Measurements from ENCODE around the gene SLC12A8. TPM values are rescaled to one million over a fixed set of nuclear protein-coding genes. Genes with fewer than 3 reads are reported as not detected.

Gene SLC12A8
- total RNA-seq, 4 donors from 2014 or later: 0.26 to 4.7 (median 0.58) TPM; not detected in 1

- TF ChIP-seq CTCF (IDR thresholded peaks at IDR 0.05): no peak
- TF ChIP-seq POLR2A (IDR thresholded peaks at IDR 0.05): no peak
- no peak for DNase-seq
- no peak overlapping the region for H3K4me3 ChIP-seq
- no peaks in the 10 kb centered on the region for H3K9me3 ChIP-seq
- H3K36me3 ChIP-seq: no peaks in the 10 kb centered on the region
- no peak overlapping the region for H3K27ac ChIP-seq
- intact Hi-C loops (cut with DNase I; ENCODE audit: low total_unique reads): no loop called here
- H3K27me3 ChIP-seq: no peaks in the 10 kb centered on the region
- peaks cover 0 to 6% of the 10 kb centered on the region in 2 donors for H3K4me1 ChIP-seq
Observed at GRCh38 chr3:125143982-125144652, 68.4 kb downstream of the SLC12A8 start.

GRCh38 chr3:125143538-125143937, 69.0 kb downstream of the SLC12A8 start:
- intact Hi-C loops (cut with DNase I; ENCODE audit: low total_unique reads): no loop called here
- DNase-seq: no peak

GRCh38 chr3:125142940-125143339, 69.6 kb downstream of the SLC12A8 start:
- DNase-seq: no peak
- H3K27ac ChIP-seq: no peak overlapping the region
- no peak for TF ChIP-seq POLR2A (IDR thresholded peaks at IDR 0.05)
- no peak for TF ChIP-seq CTCF (IDR thresholded peaks at IDR 0.05)
- no peaks in the 10 kb centered on the region for H3K9me3 ChIP-seq
- H3K27me3 ChIP-seq: no peaks in the 10 kb centered on the region
- H3K36me3 ChIP-seq: no peaks in the 10 kb centered on the region
- intact Hi-C loops (cut with DNase I; ENCODE audit: low total_unique reads): no loop called here
- H3K4me3 ChIP-seq: no peak overlapping the region
- peaks cover 0 to 4% of the 10 kb centered on the region in 2 donors for H3K4me1 ChIP-seq

More at GRCh38 chr3:125143538-125143937, 69.0 kb downstream of the SLC12A8 start:
- Histone ChIP-seq H3K4me1 (peaks cover 0 to 4% of the 10 kb centered on the region in 2 donors), H3K27ac (no peak overlapping the region), H3K27me3 (no peaks in the 10 kb centered on the region), H3K36me3 (no peaks in the 10 kb centered on the region), H3K4me3 (no peak overlapping the region), H3K9me3 (no peaks in the 10 kb centered on the region)
- no peak for TF ChIP-seq CTCF (IDR thresholded peaks at IDR 0.05)
- no peak for TF ChIP-seq POLR2A (IDR thresholded peaks at IDR 0.05)

GRCh38 chr3:125142420-125142778, 70.1 kb downstream of the SLC12A8 start:
- DNase-seq: no peak
- H3K27me3 ChIP-seq: no peaks in the 10 kb centered on the region
- no peaks in the 10 kb centered on the region for H3K36me3 ChIP-seq
- H3K9me3 ChIP-seq: no peaks in the 10 kb centered on the region
- intact Hi-C loops (cut with DNase I; ENCODE audit: low total_unique reads): no loop called here
- H3K4me3 ChIP-seq: no peak overlapping the region
- TF ChIP-seq CTCF (IDR thresholded peaks at IDR 0.05) (no peak), POLR2A (IDR thresholded peaks at IDR 0.05) (no peak)
- peaks cover 0 to 6% of the 10 kb centered on the region in 2 donors for H3K4me1 ChIP-seq
- peak overlapping the region in 1 of 2 donors; percentile 38 for H3K27ac ChIP-seq

DNA sequence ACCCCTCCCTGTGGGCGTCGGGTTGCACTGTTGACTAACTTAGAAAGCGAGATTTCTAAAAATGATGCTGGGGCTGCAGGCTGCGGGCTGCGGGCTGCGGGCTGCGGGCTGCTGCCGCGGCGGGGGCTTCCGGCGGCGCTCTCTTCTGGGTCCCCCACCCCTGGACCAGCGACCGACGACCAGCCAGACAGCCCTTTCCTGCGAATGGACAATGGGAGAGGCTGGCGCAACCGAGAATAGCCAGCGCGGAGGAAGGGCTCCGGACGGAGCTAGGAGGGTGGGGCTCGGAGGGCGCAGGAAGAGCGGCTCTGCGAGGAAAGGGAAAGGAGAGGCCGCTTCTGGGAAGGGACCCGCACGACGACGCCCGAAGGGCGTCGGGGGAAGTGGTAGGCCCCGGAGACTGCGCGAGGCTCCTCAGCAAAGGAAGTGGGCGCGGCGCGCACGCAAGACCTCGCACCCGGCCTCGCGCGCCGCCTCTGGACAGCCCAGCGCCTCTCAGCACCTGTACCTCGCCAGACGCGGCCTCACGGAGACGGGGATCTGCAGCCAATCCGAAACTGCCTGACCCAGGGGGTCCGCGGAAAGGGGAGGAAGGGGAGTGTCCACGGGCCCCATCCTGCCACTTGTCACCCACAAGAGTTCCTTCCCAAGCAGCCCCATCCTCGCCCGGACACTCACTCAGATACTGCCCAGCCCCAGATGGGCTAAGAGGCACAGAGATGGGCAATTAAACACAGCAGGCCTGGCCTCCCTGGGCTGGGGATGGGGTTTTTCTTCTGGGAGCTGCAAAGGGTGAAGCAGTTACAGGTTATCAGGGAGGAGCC, 70.7 kb downstream of the SLC12A8 start:
- H3K4me1 ChIP-seq: peaks cover 0 to 10% of the 10 kb centered on the region in 2 donors
- peak overlapping the region; percentile 27 to 41 for H3K4me3 ChIP-seq
- peak; percentile 54 to 61 for DNase-seq
- no peaks in the 10 kb centered on the region for H3K27me3 ChIP-seq
- intact Hi-C loops (cut with DNase I; ENCODE audit: low total_unique reads): no loop called here
- H3K9me3 ChIP-seq: no peaks in the 10 kb centered on the region
- peak overlapping the region; percentile 29 to 38 for H3K27ac ChIP-seq
- TF ChIP-seq POLR2A (IDR thresholded peaks at IDR 0.05): no peak
- peak; percentile 46 to 57 (median 49) for TF ChIP-seq CTCF (IDR thresholded peaks at IDR 0.05)
- H3K36me3 ChIP-seq: no peaks in the 10 kb centered on the region
